Amygdala (tissue), 56 donors: ENCODE results near the gene CRACR2B.

Experiments used
- DNase-seq, 56 donors: peaks; one replicate each; lab custom pipeline; 2025; lab: John Stamatoyannopoulos, UW

The CRACR2B gene

GRCh38 chr11:827897-828192 lies at the start of gene CRACR2B:
CRACR2B (plus strand) TSS chr11:827919; CDS start chr11:828608, 689 bp downstream.
- DNase-seq, result no peak

GRCh38 chr11:778976-779954 lies 48.5 kb upstream of the CRACR2B start:
- no peak for DNase-seq

- no peak for DNase-seq
These were observed 47.7 kb upstream of the CRACR2B start for GRCh38 chr11:779955-780532.

- DNase-seq, result no peak
These were observed 45.2 kb upstream of the CRACR2B start for GRCh38 chr11:782264-783174.

- DNase-seq, result peak in 53 of 56 donors; percentile 25 to 89 (median 73)
These were observed 44.1 kb upstream of the CRACR2B start for GRCh38 chr11:783581-784015.

- no peak for DNase-seq
These were observed 41.3 kb upstream of the CRACR2B start for GRCh38 chr11:786235-787083.

- no peak for DNase-seq
These were observed 40.5 kb upstream of the CRACR2B start for GRCh38 chr11:787084-787675.

- DNase-seq, result no peak
These were observed 39.6 kb upstream of the CRACR2B start for GRCh38 chr11:788009-788640.

GRCh38 chr11:788953-789940 lies 38.5 kb upstream of the CRACR2B start:
- no peak for DNase-seq

GRCh38 chr11:789943-790342 lies 37.8 kb upstream of the CRACR2B start, which contains the start of gene CEND1:
CEND1 (minus strand) TSS chr11:790090; CDS start chr11:788576, 1,514 bp downstream.
- peak in 42 of 56 donors; percentile 18 to 80 (median 57) for DNase-seq

- no peak for DNase-seq
These were observed 36.8 kb upstream of the CRACR2B start for GRCh38 chr11:790721-791564.

GRCh38 chr11:791658-792534 lies 35.8 kb upstream of the CRACR2B start:
- no peak for DNase-seq

GRCh38 chr11:792535-792821 lies 35.2 kb upstream of the CRACR2B start:
- no peak for DNase-seq

- no peak for DNase-seq
These were observed 34.8 kb upstream of the CRACR2B start for GRCh38 chr11:792873-793272.

GRCh38 chr11:793556-793955 lies 34.2 kb upstream of the CRACR2B start:
- no peak for DNase-seq
